HepG2 (cell line): ENCODE results near the gene NFS1. TPM values are rescaled to one million over a fixed set of nuclear protein-coding genes. Genes with fewer than 3 reads are reported as not detected.

Experiments
- AHDC1 ChIP-seq: sonication (generic); formaldehyde crosslinking; IDR thresholded peaks from 2 replicates; pipeline ENCODE4 v1.5.1; 2020; ENCODE audit warnings: mild to moderate bottlenecking, missing genetic modification reagents, borderline replicate concordance
- ARNT2 ChIP-seq: sonication (generic); formaldehyde crosslinking; IDR thresholded peaks from 2 replicates; pipeline ENCODE4 v1.8.0; 2022; ENCODE audit warnings: mild to moderate bottlenecking, low read depth, missing genetic modification reagents, moderate library complexity
- JUND ChIP-seq: sonication (generic); formaldehyde crosslinking; IDR thresholded peaks from 2 replicates; pipeline ENCODE4 v1.8.0; 2022; ENCODE audit warnings: mild to moderate bottlenecking, missing genetic modification reagents
- KDM6A ChIP-seq: IDR thresholded peaks from 2 replicates; pipeline ENCODE4 v1.6.1; 2016; ENCODE audit warnings: low read depth
- LCORL ChIP-seq, 2 experiments: fragments of 450-650 bp in 1 of 2; sonication (generic) in 1 of 2; formaldehyde crosslinking in 1 of 2; IDR thresholded peaks; 2 replicates each; pipeline versions ENCODE4 v1.5.0 to v1.6.1; 2017 to 2020; ENCODE audit warnings: antibody characterized with exemption in 1 of 2, missing genetic modification reagents in 1 of 2
- MIER2 ChIP-seq: IDR thresholded peaks from 2 replicates; pipeline ENCODE4 v1.6.1; 2016; ENCODE audit warnings: missing biosample characterization, missing genetic modification reagents
- SNAPC5 ChIP-seq: sonication (generic); formaldehyde crosslinking; IDR thresholded peaks from 2 replicates; pipeline ENCODE4 v1.8.1; 2023; ENCODE audit warnings: mild to moderate bottlenecking, missing genetic modification reagents, borderline replicate concordance
- TRIM22 ChIP-seq: fragments of 450-650 bp; IDR thresholded peaks from 2 replicates; pipeline ENCODE4 v1.6.1; 2017
- WIZ ChIP-seq: sonication (generic); formaldehyde crosslinking; IDR thresholded peaks from 2 replicates; pipeline ENCODE4 v1.5.1; 2020; ENCODE audit warnings: mild to moderate bottlenecking, missing genetic modification reagents
- ZNF841 ChIP-seq: sonication (generic); formaldehyde crosslinking; IDR thresholded peaks from 2 replicates; pipeline ENCODE4 v1.8.1; 2023; ENCODE audit warnings: missing genetic modification reagents, borderline replicate concordance
- ZSCAN31 ChIP-seq: sonication (generic); formaldehyde crosslinking; IDR thresholded peaks from 2 replicates; pipeline ENCODE4 v1.5.0; 2020; ENCODE audit warnings: low read depth, mild to moderate bottlenecking, missing genetic modification reagents
- polyA plus RNA-seq, 8 experiments: library from polyadenylated mRNA; depleted of rRNA in 3 of 8; stranded (reverse) in 7 of 8; unstranded in 1 of 8; fragments of >200 nt; fragmentation: Illumina TruSeq in 4 of 8; extraction: Trizol in 4 of 8; gene quantifications; 2 replicates each; pipeline versions ENCODE4 v1.2.1 to v1.2.3, GENCODE V29; 2011 to 2016; ENCODE audit warnings: low read depth in 4 of 8, missing spikeins in 1 of 8, mixed read lengths in 1 of 8; ENCODE audit not compliant: insufficient read depth in 1 of 8
- total RNA-seq, 5 experiments: library from RNA; depleted of rRNA; stranded (reverse); fragments of >200 nt; fragmentation: Illumina TruSeq; extraction: Trizol; gene quantifications; 2 replicates each; pipeline ENCODE4 v1.2.3, GENCODE V29; 2016; ENCODE audit warnings: low read depth in 1 of 5
- TF ChIP-seq, protein P1 (sequence below): sonication (generic); formaldehyde crosslinking; IDR thresholded peaks from 2 replicates; pipeline ENCODE4 v1.5.1; 2020; ENCODE audit warnings: mild to moderate bottlenecking, missing genetic modification reagents, moderate library complexity

Gene NFS1
- total and polyA plus RNA-seq, 2 of the 13 experiments (the other 11 are each of a cell fraction or from before 2014, with no cell fraction given): 65.9 to 88.1 TPM

DNA sequence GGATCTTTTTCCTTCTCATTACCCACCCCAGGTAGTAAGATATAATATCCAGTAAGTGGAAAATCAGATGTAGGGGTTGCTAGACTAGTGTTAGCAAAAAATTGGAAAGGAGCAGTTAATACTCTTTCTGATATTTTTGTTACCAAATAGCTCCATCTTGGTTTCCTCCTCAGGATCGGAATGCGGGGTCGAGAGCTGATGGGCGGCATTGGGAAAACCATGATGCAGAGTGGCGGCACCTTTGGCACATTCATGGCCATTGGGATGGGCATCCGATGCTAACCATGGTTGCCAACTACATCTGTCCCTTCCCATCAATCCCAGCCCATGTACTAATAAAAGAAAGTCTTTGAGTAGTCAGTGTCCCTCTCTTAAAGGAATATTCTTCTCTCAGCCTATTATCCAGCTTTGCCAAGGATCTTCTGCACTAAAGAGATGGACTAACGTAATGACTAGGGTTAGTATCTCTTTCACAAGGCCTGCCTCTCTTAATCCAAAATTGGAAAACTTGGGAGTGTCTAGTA is 1.5 kb upstream of the NFS1 start (continued):
- TF ChIP-seq AHDC1 (no peak), SNAPC5 (CRISPR knock-in tag) (no peak), TRIM22 (no peak), ARNT2 (CRISPR knock-in tag) (no peak), JUND (CRISPR knock-in tag) (no peak), ZSCAN31 (0 out of 2 replicates have a peak, but pooled peaks have one; percentile 53), LCORL (IDR thresholded peaks at IDR 0.05) (no peak), LCORL (CRISPR knock-in tag; IDR thresholded peaks at IDR 0.05) (no peak), KDM6A (no peak), MIER2 (CRISPR knock-in tag) (no peak), WIZ (no peak), ZNF841 (CRISPR knock-in tag) (no peak)
- TF ChIP-seq, protein P1, sequence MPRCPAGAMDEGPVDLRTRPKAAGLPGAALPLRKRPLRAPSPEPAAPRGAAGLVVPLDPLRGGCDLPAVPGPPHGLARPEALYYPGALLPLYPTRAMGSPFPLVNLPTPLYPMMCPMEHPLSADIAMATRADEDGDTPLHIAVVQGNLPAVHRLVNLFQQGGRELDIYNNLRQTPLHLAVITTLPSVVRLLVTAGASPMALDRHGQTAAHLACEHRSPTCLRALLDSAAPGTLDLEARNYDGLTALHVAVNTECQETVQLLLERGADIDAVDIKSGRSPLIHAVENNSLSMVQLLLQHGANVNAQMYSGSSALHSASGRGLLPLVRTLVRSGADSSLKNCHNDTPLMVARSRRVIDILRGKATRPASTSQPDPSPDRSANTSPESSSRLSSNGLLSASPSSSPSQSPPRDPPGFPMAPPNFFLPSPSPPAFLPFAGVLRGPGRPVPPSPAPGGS (CRISPR knock-in tag): peak; percentile 73; the same call in 1 of the 2 replicates
